HCT116 (cell line): ENCODE measurements around the gene HDGF.

Experiments used
- ATF3 ChIP-seq: IDR thresholded peaks from 2 replicates; pipeline ENCODE4 v1.6.1; 2012
- EZH2 ChIP-seq: fragments of 200-600 bp; sonication (generic); IDR thresholded peaks from 2 replicates; pipeline ENCODE4 v1.6.1; 2017; ENCODE audit warnings: antibody characterized with exemption, mixed run types
- EZH2phosphoT487 ChIP-seq: fragments of 200-600 bp; IDR thresholded peaks from 2 replicates; pipeline ENCODE4 v1.6.1; 2018; ENCODE audit warnings: antibody characterized with exemption, borderline replicate concordance
- POLR2A ChIP-seq: IDR thresholded peaks from 2 replicates; pipeline ENCODE4 v1.7.0; 2011; ENCODE audit warnings: borderline replicate concordance; ENCODE audit not compliant: insufficient read depth, insufficient read length; ENCODE audit errors: extremely low read depth
- POLR2AphosphoS5 ChIP-seq: IDR thresholded peaks from 2 replicates; pipeline ENCODE4 v1.6.1; 2011; ENCODE audit warnings: mild to moderate bottlenecking, low read depth, low read length, moderate library complexity
- RAD21 ChIP-seq: IDR thresholded peaks from 2 replicates; pipeline ENCODE4 v1.6.1; 2012; ENCODE audit warnings: low read depth, mild to moderate bottlenecking
- SIN3A ChIP-seq: IDR thresholded peaks from 2 replicates; pipeline ENCODE4 v1.6.1; 2012; ENCODE audit warnings: low read depth
- YY1 ChIP-seq: IDR thresholded peaks from 2 replicates; pipeline ENCODE4 v1.6.1; 2011; ENCODE audit warnings: low read length, low read depth, moderate library complexity, mild to moderate bottlenecking; ENCODE audit not compliant: insufficient replicate concordance; ENCODE audit errors: extremely low read depth
- TF ChIP-seq, protein P1 (sequence below), 3 experiments: fragments of 200-600 bp in 1 of 3; sonication (generic) in 1 of 3; IDR thresholded peaks in 2 of 3; conservative IDR thresholded peaks in 1 of 3; 2 replicates each; pipeline ENCODE4 v1.5.1; 2012 to 2017; ENCODE audit warnings: low read depth in 2 of 3, low read length in 2 of 3, antibody characterized with exemption in 1 of 3, borderline replicate concordance in 1 of 3, control low read depth in 1 of 3, mild to moderate bottlenecking in 1 of 3, mixed read lengths in 1 of 3, mixed run types in 1 of 3, moderate library complexity in 1 of 3; ENCODE audit not compliant: insufficient read depth in 1 of 3

GRCh38 chr1:156738916-156739315, 12.6 kb downstream of the HDGF start:
- TF ChIP-seq, protein P1, sequence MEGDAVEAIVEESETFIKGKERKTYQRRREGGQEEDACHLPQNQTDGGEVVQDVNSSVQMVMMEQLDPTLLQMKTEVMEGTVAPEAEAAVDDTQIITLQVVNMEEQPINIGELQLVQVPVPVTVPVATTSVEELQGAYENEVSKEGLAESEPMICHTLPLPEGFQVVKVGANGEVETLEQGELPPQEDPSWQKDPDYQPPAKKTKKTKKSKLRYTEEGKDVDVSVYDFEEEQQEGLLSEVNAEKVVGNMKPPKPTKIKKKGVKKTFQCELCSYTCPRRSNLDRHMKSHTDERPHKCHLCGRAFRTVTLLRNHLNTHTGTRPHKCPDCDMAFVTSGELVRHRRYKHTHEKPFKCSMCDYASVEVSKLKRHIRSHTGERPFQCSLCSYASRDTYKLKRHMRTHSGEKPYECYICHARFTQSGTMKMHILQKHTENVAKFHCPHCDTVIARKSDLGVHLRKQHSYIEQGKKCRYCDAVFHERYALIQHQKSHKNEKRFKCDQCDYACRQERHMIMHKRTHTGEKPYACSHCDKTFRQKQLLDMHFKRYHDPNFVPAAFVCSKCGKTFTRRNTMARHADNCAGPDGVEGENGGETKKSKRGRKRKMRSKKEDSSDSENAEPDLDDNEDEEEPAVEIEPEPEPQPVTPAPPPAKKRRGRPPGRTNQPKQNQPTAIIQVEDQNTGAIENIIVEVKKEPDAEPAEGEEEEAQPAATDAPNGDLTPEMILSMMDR (IDR thresholded peaks at IDR 0.05 in 2 of 3, conservative IDR thresholded peaks at IDR 0.05 in 1 of 3; ENCODE audit: borderline replicate concordance in 1 of 3, insufficient read depth in 1 of 3, low read depth in 2 of 3, low read length in 2 of 3), result no peak
- TF ChIP-seq POLR2AphosphoS5 (no peak), EZH2 (no peak), ATF3 (no peak), SIN3A (no peak), YY1 (no peak), POLR2A (no peak), EZH2phosphoT487 (no peak), RAD21 (no peak)
